ENCODE measurements around the gene NDUFB1.

GRCh38 chr14:92121670-92122350 is at the start of gene NDUFB1, which contains the start of gene CPSF2:
- TF ChIP-seq CTCF (conservative IDR thresholded peaks at IDR 0.05), result no peak
- no peak for TF ChIP-seq EZH2 (IDR thresholded peaks at IDR 0.05; ENCODE audit: low read depth)
